ENCODE results near the gene METRNL.

Gene METRNL

DNA sequence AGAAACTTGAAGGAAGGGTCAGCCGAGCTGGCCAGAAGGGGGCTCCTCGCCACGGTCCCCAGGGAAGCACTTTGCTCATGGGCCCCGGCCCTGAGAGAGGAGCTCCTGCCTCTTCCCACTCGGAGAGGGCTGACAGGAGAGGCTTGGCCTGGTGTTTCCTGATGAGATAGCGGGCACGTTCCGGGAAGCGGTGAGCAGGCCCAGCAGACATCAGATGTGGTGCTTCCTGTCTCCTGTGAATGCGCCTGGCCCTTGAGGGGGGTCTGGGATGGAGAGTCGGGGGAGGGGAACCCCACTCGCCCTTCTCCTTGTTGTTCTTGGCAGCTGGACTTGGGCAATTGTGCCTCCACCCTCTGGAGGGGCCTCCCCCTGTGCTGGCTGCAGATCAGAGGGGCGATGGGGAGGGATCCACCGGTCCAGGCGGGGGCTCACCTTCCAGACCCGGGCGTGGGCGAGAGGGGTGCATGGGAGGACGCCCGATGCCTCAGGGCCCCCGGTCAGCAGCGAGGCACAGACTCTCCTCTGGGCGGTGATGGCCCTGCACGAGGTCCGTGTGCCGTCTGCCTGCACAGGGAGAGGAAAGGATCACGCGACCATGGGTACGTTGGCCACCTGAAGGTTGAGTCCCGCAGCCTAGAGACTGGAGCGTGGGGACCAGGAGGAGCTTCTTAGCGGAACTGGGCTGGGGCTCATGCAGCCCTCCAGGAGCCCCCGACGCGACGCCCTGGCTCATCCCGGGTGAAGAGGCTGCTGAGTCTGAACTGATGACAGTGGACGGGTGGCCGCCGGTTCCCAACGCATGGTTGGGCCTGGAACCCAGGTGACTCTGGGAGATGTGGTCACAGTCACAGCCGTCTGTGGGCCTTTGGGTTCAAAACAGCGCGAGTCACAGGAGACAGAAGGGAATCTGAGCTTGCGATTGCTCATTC is 25.4 kb downstream of the METRNL start:
- H3K79me2 ChIP-seq (ENCODE audit: control insufficient read depth, low read length) = no peaks in the 10 kb centered on the region
- no peak overlapping the region for H3K27ac ChIP-seq (ENCODE audit: low read depth, low read length)
- H3K27me3 ChIP-seq (ENCODE audit: control insufficient read depth, low read length) = 0 out of 2 replicates have a peak, but pooled peaks cover 5% of the 10 kb centered on the region
- H3K4me1 ChIP-seq (ENCODE audit: control insufficient read depth, low read length) = peaks cover 54% of the 10 kb centered on the region
- no peaks in the 10 kb centered on the region for H3K9me3 ChIP-seq (ENCODE audit: control insufficient read depth, insufficient read depth, low read length)
- TF ChIP-seq, protein P1, sequence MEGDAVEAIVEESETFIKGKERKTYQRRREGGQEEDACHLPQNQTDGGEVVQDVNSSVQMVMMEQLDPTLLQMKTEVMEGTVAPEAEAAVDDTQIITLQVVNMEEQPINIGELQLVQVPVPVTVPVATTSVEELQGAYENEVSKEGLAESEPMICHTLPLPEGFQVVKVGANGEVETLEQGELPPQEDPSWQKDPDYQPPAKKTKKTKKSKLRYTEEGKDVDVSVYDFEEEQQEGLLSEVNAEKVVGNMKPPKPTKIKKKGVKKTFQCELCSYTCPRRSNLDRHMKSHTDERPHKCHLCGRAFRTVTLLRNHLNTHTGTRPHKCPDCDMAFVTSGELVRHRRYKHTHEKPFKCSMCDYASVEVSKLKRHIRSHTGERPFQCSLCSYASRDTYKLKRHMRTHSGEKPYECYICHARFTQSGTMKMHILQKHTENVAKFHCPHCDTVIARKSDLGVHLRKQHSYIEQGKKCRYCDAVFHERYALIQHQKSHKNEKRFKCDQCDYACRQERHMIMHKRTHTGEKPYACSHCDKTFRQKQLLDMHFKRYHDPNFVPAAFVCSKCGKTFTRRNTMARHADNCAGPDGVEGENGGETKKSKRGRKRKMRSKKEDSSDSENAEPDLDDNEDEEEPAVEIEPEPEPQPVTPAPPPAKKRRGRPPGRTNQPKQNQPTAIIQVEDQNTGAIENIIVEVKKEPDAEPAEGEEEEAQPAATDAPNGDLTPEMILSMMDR (IDR thresholded peaks at IDR 0.05; ENCODE audit: low read depth, low read length, poor library complexity, severe bottlenecking) = no peak
- no peak for TF ChIP-seq EZH2phosphoT487 (IDR thresholded peaks at IDR 0.05; ENCODE audit: borderline replicate concordance, low read length)
- H3F3A ChIP-seq (ENCODE audit: control insufficient read depth, insufficient read depth) = peaks cover 12% of the 10 kb centered on the region
- H3K9me2 ChIP-seq (replicated peaks; ENCODE audit: control insufficient read depth, low read length) = no peaks in the 10 kb centered on the region
- no peaks in the 10 kb centered on the region for H3K36me3 ChIP-seq (ENCODE audit: control insufficient read depth, low read length)
- no peak overlapping the region for H3K4me3 ChIP-seq (ENCODE audit: low read length)
- no peak overlapping the region for H3K4me2 ChIP-seq (ENCODE audit: low read length)
- no peaks in the 10 kb centered on the region for H4K20me1 ChIP-seq (ENCODE audit: control insufficient read depth, insufficient read depth, low read depth, low read length)

DNA sequence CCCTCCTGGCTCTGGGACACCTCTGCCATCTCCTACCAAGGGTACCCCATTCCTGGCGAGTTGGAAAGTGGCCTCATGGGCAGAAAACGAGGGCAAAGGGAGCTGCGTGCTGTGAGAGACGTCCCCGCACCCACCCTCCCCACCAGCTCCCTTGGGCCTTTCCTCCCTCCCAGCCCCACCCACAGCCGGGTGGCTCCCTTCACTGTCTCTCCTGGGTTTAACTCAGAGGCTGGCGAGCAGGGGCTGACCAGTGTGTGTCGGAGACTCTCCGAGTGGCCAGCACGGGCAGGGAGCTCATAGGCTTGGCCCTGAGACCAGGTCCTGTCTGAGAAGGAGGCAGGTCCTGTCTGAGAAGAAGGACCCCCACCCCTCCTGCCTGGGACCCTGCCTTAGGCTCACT is 26.1 kb downstream of the METRNL start:
- no peak overlapping the region for H3K4me2 ChIP-seq (ENCODE audit: low read length)
- no peaks in the 10 kb centered on the region for H3K79me2 ChIP-seq (ENCODE audit: control insufficient read depth, low read length)
- peaks cover 47% of the 10 kb centered on the region for H3K4me1 ChIP-seq (ENCODE audit: control insufficient read depth, low read length)
- H3K4me3 ChIP-seq (ENCODE audit: low read length) = no peak overlapping the region
- H3K9me3 ChIP-seq (ENCODE audit: control insufficient read depth, insufficient read depth, low read length) = no peaks in the 10 kb centered on the region
- no peaks in the 10 kb centered on the region for H3K9me2 ChIP-seq (replicated peaks; ENCODE audit: control insufficient read depth, low read length)
- TF ChIP-seq EZH2phosphoT487 (IDR thresholded peaks at IDR 0.05; ENCODE audit: borderline replicate concordance, low read length) = no peak
- TF ChIP-seq, protein P1 (IDR thresholded peaks at IDR 0.05; ENCODE audit: low read depth, low read length, poor library complexity, severe bottlenecking) = no peak
- H3K36me3 ChIP-seq (ENCODE audit: control insufficient read depth, low read length) = no peaks in the 10 kb centered on the region
- 0 out of 2 replicates have a peak, but pooled peaks cover 5% of the 10 kb centered on the region for H3K27me3 ChIP-seq (ENCODE audit: control insufficient read depth, low read length)
- no peaks in the 10 kb centered on the region for H4K20me1 ChIP-seq (ENCODE audit: control insufficient read depth, insufficient read depth, low read depth, low read length)
- no peak overlapping the region for H3K27ac ChIP-seq (ENCODE audit: low read depth, low read length)
- H3F3A ChIP-seq (ENCODE audit: control insufficient read depth, insufficient read depth) = peaks cover 7% of the 10 kb centered on the region

DNA sequence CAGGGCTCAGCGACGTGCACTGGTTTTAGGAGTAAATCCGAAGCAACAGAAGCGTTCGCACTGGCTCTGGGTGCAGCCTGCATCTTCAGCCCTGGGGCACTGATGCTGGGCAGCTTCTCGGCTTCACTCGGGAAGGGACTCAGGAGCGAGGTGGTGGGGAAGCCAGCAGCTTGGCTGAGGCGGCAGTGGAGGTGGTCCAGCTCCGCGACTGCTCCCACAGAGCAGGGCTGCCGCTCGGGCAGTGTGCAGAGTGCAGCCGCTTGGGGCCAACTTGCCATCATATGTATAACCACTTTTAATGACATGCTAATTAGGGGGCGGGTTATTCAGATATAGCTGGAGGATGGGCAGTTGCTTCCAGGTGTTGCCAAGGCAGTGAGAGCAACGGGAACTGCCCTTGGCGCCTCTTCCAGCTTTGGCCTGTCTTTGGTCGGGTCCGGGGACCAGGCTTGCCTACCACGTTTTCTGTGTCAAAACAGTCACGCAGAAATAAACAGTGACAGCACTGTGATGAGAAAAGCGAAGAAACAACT is 26.7 kb downstream of the METRNL start:
- H3K79me2 ChIP-seq (ENCODE audit: control insufficient read depth, low read length) = no peaks in the 10 kb centered on the region
- 0 out of 2 replicates have a peak, but pooled peaks cover 5% of the 10 kb centered on the region for H3K27me3 ChIP-seq (ENCODE audit: control insufficient read depth, low read length)
- H3K4me3 ChIP-seq (ENCODE audit: low read length) = no peak overlapping the region
- no peaks in the 10 kb centered on the region for H4K20me1 ChIP-seq (ENCODE audit: control insufficient read depth, insufficient read depth, low read depth, low read length)
- peaks cover 41% of the 10 kb centered on the region for H3K4me1 ChIP-seq (ENCODE audit: control insufficient read depth, low read length)
- H3K9me3 ChIP-seq (ENCODE audit: control insufficient read depth, insufficient read depth, low read length) = no peaks in the 10 kb centered on the region
- H3K27ac ChIP-seq (ENCODE audit: low read depth, low read length) = no peak overlapping the region
- no peak overlapping the region for H3K4me2 ChIP-seq (ENCODE audit: low read length)
- no peaks in the 10 kb centered on the region for H3K36me3 ChIP-seq (ENCODE audit: control insufficient read depth, low read length)
- H3K9me2 ChIP-seq (replicated peaks; ENCODE audit: control insufficient read depth, low read length) = no peaks in the 10 kb centered on the region
- TF ChIP-seq, protein P1 (IDR thresholded peaks at IDR 0.05; ENCODE audit: low read depth, low read length, poor library complexity, severe bottlenecking) = no peak
- no peak for TF ChIP-seq EZH2phosphoT487 (IDR thresholded peaks at IDR 0.05; ENCODE audit: borderline replicate concordance, low read length)
- peaks cover 7% of the 10 kb centered on the region for H3F3A ChIP-seq (ENCODE audit: control insufficient read depth, insufficient read depth)
